Keratinocyte (primary cell): ENCODE measurements around the gene HEPN1. TPM values are rescaled to one million over a fixed set of nuclear protein-coding genes. Genes with fewer than 3 reads are reported as not detected.

Source experiments
- DNase-seq: peaks from one replicate; pipeline ENCODE4 v3.0.0-alpha.2; 2011; ENCODE audit warnings: low read depth, missing footprints, low spot score
- FAIRE-seq: peaks from 2 replicates; lab custom pipeline; 2011; peaks lifted over from hg19 to GRCh38; lab: Jason Lieb, UNC
- H2AFZ ChIP-seq: 2 replicates; pipeline ENCODE4 v1.6.0; 2012; ENCODE audit warnings: low read length, control low read depth, inconsistent platforms; ENCODE audit not compliant: control insufficient read depth
- H3K27ac ChIP-seq: 2 replicates; pipeline ENCODE4 v1.5.1; 2011; ENCODE audit warnings: low read length; ENCODE audit not compliant: control insufficient read depth, insufficient read depth
- H3K27me3 ChIP-seq: 3 replicates; pipeline ENCODE4 v1.6.0; 2011; ENCODE audit warnings: low read length; ENCODE audit not compliant: control insufficient read depth, insufficient read depth; ENCODE audit errors: extremely low read depth
- H3K36me3 ChIP-seq, 2 experiments: 2 replicates in 1 of 2; 3 replicates in 1 of 2; pipeline ENCODE4 v1.5.1; 2011; ENCODE audit warnings: low read length in 2 of 2, mild to moderate bottlenecking in 1 of 2; ENCODE audit not compliant: control insufficient read depth in 2 of 2, insufficient read depth in 2 of 2; ENCODE audit errors: extremely low read depth in 1 of 2
- H3K4me1 ChIP-seq: 3 replicates; pipeline ENCODE4 v1.5.1; 2011; ENCODE audit warnings: low read length; ENCODE audit not compliant: control insufficient read depth, insufficient read depth; ENCODE audit errors: extremely low read depth
- H3K4me2 ChIP-seq: 3 replicates; pipeline ENCODE4 v1.6.0; 2011; ENCODE audit warnings: low read depth, low read length; ENCODE audit not compliant: control insufficient read depth, insufficient read depth; ENCODE audit errors: extremely low read depth
- H3K4me3 ChIP-seq, 3 experiments: fragments of 200-600 bp in 1 of 3; sonication (generic) in 1 of 3; 2 replicates in 2 of 3; 3 replicates in 1 of 3; pipeline ENCODE4 v1.5.1; 2011 to 2016; ENCODE audit warnings: low read length in 3 of 3, mild to moderate bottlenecking in 3 of 3, control low read depth in 2 of 3, inconsistent platforms in 1 of 3, low read depth in 1 of 3, mixed read lengths in 1 of 3, mixed run types in 1 of 3, moderate library complexity in 1 of 3; ENCODE audit not compliant: control insufficient read depth in 2 of 3, insufficient read depth in 2 of 3; ENCODE audit errors: extremely low read depth in 1 of 3
- H3K79me2 ChIP-seq: 2 replicates; pipeline ENCODE4 v1.6.0; 2012; ENCODE audit warnings: low read length; ENCODE audit not compliant: control insufficient read depth, insufficient read depth
- H3K9ac ChIP-seq: 3 replicates; pipeline ENCODE4 v1.6.0; 2011; ENCODE audit warnings: low read length; ENCODE audit not compliant: control insufficient read depth, insufficient read depth; ENCODE audit errors: extremely low read depth
- H3K9me1 ChIP-seq: 3 replicates; pipeline ENCODE4 v1.6.0; 2011; ENCODE audit warnings: low read length; ENCODE audit not compliant: control insufficient read depth, insufficient read depth; ENCODE audit errors: extremely low read depth
- H3K9me3 ChIP-seq: 2 replicates; pipeline ENCODE4 v1.5.1; 2012; ENCODE audit warnings: low read depth, low read length; ENCODE audit not compliant: control insufficient read depth
- H4K20me1 ChIP-seq: 3 replicates; pipeline ENCODE4 v1.6.0; 2011; ENCODE audit warnings: low read length; ENCODE audit not compliant: control insufficient read depth, insufficient read depth; ENCODE audit errors: extremely low read depth
- EZH2 ChIP-seq: IDR thresholded peaks from one replicate; pipeline ENCODE4 v1.6.1; 2012; ENCODE audit warnings: inconsistent platforms, mild to moderate bottlenecking, low read length, moderate library complexity
- dilution Hi-C: fragments of 300-500 bp; cut with MboI; formaldehyde crosslinking; loops from one replicate; pipeline ENCODE4 v1.7.0; 2020; ENCODE audit warnings: low sequenced_read_pairs; ENCODE audit not compliant: extremely low pct_ligation_motif_present
- polyA plus RNA-seq, 5 experiments: library from polyadenylated mRNA; depleted of rRNA in 3 of 5; stranded (reverse) in 3 of 5; stranded (forward) in 1 of 5; unstranded in 1 of 5; fragments of >200 nt; gene quantifications; 1 replicate in 1 of 5; 2 replicates in 3 of 5; 3 replicates in 1 of 5; pipeline versions ENCODE4 v1.2.1 to v1.2.3, GENCODE V29; 2011 to 2012; ENCODE audit warnings: missing spikeins in 2 of 5, low read depth in 1 of 5, low replicate concordance in 1 of 5
- TF ChIP-seq, protein P1 (sequence below), 3 experiments: IDR thresholded peaks in 1 of 3; conservative IDR thresholded peaks in 1 of 3; optimal IDR thresholded peaks in 1 of 3; 2 replicates in 2 of 3; 3 replicates in 1 of 3; pipeline versions ENCODE3 to v1.5.1; 2011; ENCODE audit warnings: low read length in 3 of 3, mild to moderate bottlenecking in 3 of 3, moderate library complexity in 2 of 3, control low read depth in 1 of 3, inconsistent platforms in 1 of 3; ENCODE audit not compliant: insufficient read depth in 2 of 3; ENCODE audit errors: extremely low read depth in 1 of 3

The HEPN1 gene
- polyA plus RNA-seq, 1 donor (not counting 4 experiments of a cell fraction or from before 2014, with no cell fraction given), result not detected

DNA sequence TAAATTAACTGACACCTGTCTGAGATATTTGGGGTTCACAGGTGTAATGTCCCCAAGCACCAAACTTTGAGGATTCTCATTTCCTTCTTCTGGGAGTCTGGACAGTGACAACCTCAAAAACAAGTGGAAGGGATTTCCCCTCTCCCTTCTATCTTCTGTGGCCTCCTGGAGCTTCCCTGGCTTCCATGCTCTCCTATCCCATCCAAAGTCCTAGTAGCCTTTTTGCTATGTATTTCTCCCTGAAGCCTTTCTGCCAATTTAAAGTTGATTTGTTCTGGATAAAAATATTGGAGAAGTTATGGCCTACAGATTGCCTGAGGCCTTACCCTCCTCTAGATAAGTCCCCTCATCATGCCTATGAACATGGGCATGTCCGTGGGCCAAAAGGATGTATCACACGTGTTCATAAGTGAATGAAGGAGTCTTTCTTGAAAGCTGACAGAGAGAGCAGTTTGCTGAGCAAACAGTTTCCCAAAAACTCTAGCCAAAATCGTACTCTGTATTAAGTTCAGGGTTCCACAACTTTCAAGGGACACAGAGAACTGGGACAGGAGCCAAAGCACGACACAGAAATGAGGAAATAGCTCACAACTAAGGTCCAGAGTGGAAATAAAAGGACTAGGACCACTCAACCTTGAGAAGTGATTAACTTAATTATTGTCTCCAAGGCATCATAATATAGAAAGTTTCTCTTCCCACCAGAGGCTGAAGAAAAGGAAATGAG lies 10.1 kb downstream of the HEPN1 start:
- dilution Hi-C loops, result no loop called here

GRCh38 chr11:124930799-124931198 lies 11.7 kb downstream of the HEPN1 start:
- Histone ChIP-seq H3K36me3 (no peaks in the 10 kb centered on the region), H3K9ac (no peak overlapping the region), H3K4me1 (no peaks in the 10 kb centered on the region), H3K4me2 (no peak overlapping the region), H3K27ac (no peak overlapping the region), H4K20me1 (no peaks in the 10 kb centered on the region), H3K9me3 (no peaks in the 10 kb centered on the region), H3K4me3 (no peak overlapping the region), H3K79me2 (no peaks in the 10 kb centered on the region), H3K27me3 (no peaks in the 10 kb centered on the region), H2AFZ (no peak overlapping the region), H3K9me1 (no peaks in the 10 kb centered on the region)
- DNase-seq (no peak), FAIRE-seq (no peak)
- dilution Hi-C loops, result no loop called here
- TF ChIP-seq EZH2, result no peak
- TF ChIP-seq, protein P1, sequence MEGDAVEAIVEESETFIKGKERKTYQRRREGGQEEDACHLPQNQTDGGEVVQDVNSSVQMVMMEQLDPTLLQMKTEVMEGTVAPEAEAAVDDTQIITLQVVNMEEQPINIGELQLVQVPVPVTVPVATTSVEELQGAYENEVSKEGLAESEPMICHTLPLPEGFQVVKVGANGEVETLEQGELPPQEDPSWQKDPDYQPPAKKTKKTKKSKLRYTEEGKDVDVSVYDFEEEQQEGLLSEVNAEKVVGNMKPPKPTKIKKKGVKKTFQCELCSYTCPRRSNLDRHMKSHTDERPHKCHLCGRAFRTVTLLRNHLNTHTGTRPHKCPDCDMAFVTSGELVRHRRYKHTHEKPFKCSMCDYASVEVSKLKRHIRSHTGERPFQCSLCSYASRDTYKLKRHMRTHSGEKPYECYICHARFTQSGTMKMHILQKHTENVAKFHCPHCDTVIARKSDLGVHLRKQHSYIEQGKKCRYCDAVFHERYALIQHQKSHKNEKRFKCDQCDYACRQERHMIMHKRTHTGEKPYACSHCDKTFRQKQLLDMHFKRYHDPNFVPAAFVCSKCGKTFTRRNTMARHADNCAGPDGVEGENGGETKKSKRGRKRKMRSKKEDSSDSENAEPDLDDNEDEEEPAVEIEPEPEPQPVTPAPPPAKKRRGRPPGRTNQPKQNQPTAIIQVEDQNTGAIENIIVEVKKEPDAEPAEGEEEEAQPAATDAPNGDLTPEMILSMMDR (optimal IDR thresholded peaks at IDR 0.05 in 1 of 3, IDR thresholded peaks at IDR 0.05 in 1 of 3, conservative IDR thresholded peaks at IDR 0.05 in 1 of 3; ENCODE audit: extremely low read depth in 1 of 3, insufficient read depth in 2 of 3, low read length in 3 of 3), result no peak

More for the DNA sequence above, 10.1 kb downstream of the HEPN1 start:
- TF ChIP-seq, protein P1 (optimal IDR thresholded peaks at IDR 0.05 in 1 of 3, IDR thresholded peaks at IDR 0.05 in 1 of 3, conservative IDR thresholded peaks at IDR 0.05 in 1 of 3; ENCODE audit: extremely low read depth in 1 of 3, insufficient read depth in 2 of 3, low read length in 3 of 3), result no peak
- no peak for TF ChIP-seq EZH2
- no peak for DNase-seq
- Histone ChIP-seq H3K9me3 (no peaks in the 10 kb centered on the region), H4K20me1 (no peaks in the 10 kb centered on the region), H3K4me3 (no peak overlapping the region), H3K27ac (no peak overlapping the region), H3K9me1 (no peaks in the 10 kb centered on the region), H3K4me2 (no peak overlapping the region), H3K9ac (no peak overlapping the region), H2AFZ (no peak overlapping the region), H3K36me3 (no peaks in the 10 kb centered on the region), H3K27me3 (no peaks in the 10 kb centered on the region), H3K4me1 (no peaks in the 10 kb centered on the region), H3K79me2 (no peaks in the 10 kb centered on the region)
- FAIRE-seq, result no peak
